GM12891 (cell line): ENCODE results near the gene TOMM22.

Source experiments
- DNase-seq: peaks from one replicate; pipeline ENCODE4 v3.0.0; 2011; ENCODE audit warnings: low spot score; ENCODE audit not compliant: insufficient read length
- FAIRE-seq: peaks from 2 replicates; lab custom pipeline; 2011; peaks lifted over from hg19 to GRCh38; lab: Jason Lieb, UNC
- PAX5 ChIP-seq: IDR thresholded peaks from 2 replicates; pipeline ENCODE4 v1.6.1; 2011; ENCODE audit warnings: low read length, moderate library complexity, mild to moderate bottlenecking; ENCODE audit not compliant: insufficient read depth, severe bottlenecking
- POLR2A ChIP-seq: IDR thresholded peaks from 2 replicates; pipeline ENCODE4 v1.6.1; 2011; ENCODE audit warnings: low read depth, low read length, control low read depth
- POLR2AphosphoS5 ChIP-seq: IDR thresholded peaks from 2 replicates; pipeline ENCODE4 v1.6.1; 2011; ENCODE audit warnings: low read depth, low read length, control low read depth
- POU2F2 ChIP-seq: IDR thresholded peaks from 2 replicates; pipeline ENCODE4 v1.6.1; 2011; ENCODE audit warnings: low read depth, mild to moderate bottlenecking, control low read depth, low read length, moderate library complexity
- SPI1 ChIP-seq: IDR thresholded peaks from 2 replicates; pipeline ENCODE4 v1.6.1; 2011; ENCODE audit warnings: low read depth, low read length, control low read depth
- TAF1 ChIP-seq: IDR thresholded peaks from 2 replicates; pipeline ENCODE4 v1.6.1; 2011; ENCODE audit warnings: low read depth, low read length, control low read depth

The TOMM22 gene

DNA sequence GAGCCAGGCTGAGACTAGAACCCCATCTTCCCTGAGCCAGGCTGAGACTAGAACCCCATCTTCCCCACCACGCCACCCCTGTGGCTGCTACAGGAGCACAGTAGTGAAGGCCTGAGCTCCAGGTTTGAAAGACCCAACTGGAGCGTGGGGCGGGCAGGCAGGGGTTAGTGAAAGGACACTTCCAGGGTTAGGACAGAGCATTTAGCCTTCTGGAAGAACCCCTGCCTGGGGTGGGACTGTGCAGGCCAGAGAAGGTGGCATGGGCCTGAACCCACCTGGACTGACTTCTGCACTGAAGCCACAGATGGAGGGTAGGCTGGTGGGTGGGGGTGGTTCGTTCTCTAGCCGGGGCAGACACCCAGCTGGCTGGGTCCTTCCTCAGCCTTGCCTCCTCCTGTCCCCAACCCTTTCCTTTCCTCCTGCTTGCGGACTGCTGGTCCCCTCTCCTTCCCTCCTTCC, 50.0 kb downstream of the TOMM22 start:
- no peak for DNase-seq
- no peak; the same call in 1 of the 2 replicates for TF ChIP-seq POLR2AphosphoS5
- peak; percentile 69; the same call in 1 of the 2 replicates for TF ChIP-seq POLR2A
- TF ChIP-seq SPI1, result no peak
- TF ChIP-seq PAX5, result no peak
- no peak for TF ChIP-seq TAF1
- no peak for TF ChIP-seq POU2F2
- no peak for FAIRE-seq

DNA sequence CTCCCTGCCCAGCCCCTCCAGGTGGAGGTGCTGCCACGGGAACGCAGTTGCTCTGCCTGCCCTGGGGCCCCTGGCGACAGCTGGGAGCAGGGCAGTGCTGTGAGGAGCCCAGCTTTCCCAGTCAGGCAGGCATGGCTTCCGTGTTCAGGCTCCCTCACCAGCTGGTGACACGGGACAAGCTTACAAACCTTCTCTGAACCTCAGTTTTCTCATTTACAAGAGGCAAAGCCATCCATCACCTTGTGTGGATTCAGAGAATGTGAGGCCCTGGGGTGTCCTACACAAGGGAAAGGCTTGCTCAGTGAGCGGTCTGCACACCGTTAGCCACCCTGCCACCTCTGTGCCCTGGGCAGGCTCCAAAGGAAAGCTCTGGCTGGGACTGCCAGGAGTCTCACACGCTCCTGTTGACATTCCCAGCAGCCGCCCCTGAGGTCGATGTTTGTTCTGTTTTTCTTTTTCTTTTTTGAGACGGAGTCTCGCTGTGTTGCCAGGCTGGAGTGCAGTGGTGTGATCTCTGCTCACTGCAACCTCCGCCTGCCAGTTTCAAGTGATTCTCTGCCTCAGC, 50.6 kb downstream of the TOMM22 start:
- no peak for FAIRE-seq
- TF ChIP-seq SPI1 (no peak), POLR2A (peak; percentile 44; the same call in 1 of the 2 replicates)
- DNase-seq, result no peak

DNA sequence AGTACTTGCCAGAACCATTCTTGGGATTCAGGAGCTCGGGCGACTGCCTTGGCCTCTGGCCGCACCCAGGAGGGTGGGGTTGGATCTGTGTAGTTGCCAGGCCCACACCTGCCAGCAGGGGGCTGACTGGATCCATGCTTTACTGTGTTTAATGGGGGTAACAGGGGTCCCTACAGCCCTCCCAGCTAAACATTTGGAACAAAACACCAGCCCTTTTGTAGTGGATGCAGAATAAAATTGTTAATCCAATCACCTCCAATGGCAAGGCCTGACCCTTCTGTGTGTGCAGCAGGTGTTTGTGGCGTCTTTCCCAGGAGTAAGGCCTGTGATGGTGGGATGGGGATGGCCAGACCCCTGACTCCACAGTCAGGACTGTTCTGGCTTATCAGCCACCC, 51.6 kb downstream of the TOMM22 start:
- DNase-seq (no peak), FAIRE-seq (peak; percentile 84)
- TF ChIP-seq POU2F2 (peak; percentile 18; the same call in 1 of the 2 replicates), POLR2AphosphoS5 (peak; percentile 63), POLR2A (no peak; the same call in 1 of the 2 replicates)

- 0 out of 2 replicates have a peak, but pooled peaks have one; percentile 3 for TF ChIP-seq POU2F2
- TF ChIP-seq SPI1, result no peak
- no peak; the same call in 1 of the 2 replicates for TF ChIP-seq POLR2A
- TF ChIP-seq POLR2AphosphoS5, result no peak; the same call in 1 of the 2 replicates
- no peak for TF ChIP-seq PAX5
- no peak for TF ChIP-seq TAF1
- DNase-seq (no peak), FAIRE-seq (peak; percentile 26)
These were observed 52.1 kb downstream of the TOMM22 start for GRCh38 chr22:38733724-38734381.

- no peak for DNase-seq
- TF ChIP-seq PAX5 (no peak), POU2F2 (no peak), TAF1 (no peak), POLR2A (no peak), POLR2AphosphoS5 (no peak), SPI1 (no peak)
- FAIRE-seq, result no peak
These were observed 52.8 kb downstream of the TOMM22 start for GRCh38 chr22:38734421-38735100.
